HFF-Myc (cell line): ENCODE data around the gene IL31RA.

Source experiments
- DNase-seq: peaks from one replicate; pipeline ENCODE4 v3.0.0-alpha.2; 2011; ENCODE audit warnings: low read depth; ENCODE audit errors: extremely low read depth
- H3K4me3 ChIP-seq: replicated peaks from 2 replicates; pipeline ENCODE4 v1.5.1; 2011; ENCODE audit warnings: low read depth, mild to moderate bottlenecking, control low read depth, low read length
- CTCF ChIP-seq: IDR thresholded peaks from 2 replicates; pipeline ENCODE4 v1.5.1; 2012; ENCODE audit warnings: mild to moderate bottlenecking, low read depth, low read length, control low read depth; ENCODE audit errors: missing control alignments

The IL31RA gene

GRCh38 chr5:55907927-55908326, 56.8 kb downstream of the IL31RA start:
- H3K4me3 ChIP-seq = no peak overlapping the region
- TF ChIP-seq CTCF = no peak
- DNase-seq = no peak

GRCh38 chr5:55908804-55909203, 57.6 kb downstream of the IL31RA start:
- no peak overlapping the region for H3K4me3 ChIP-seq
- TF ChIP-seq CTCF = no peak
- no peak for DNase-seq

GRCh38 chr5:55911784-55912653, 60.9 kb downstream of the IL31RA start:
- no peak for TF ChIP-seq CTCF
- no peak overlapping the region for H3K4me3 ChIP-seq
- DNase-seq = no peak

DNA sequence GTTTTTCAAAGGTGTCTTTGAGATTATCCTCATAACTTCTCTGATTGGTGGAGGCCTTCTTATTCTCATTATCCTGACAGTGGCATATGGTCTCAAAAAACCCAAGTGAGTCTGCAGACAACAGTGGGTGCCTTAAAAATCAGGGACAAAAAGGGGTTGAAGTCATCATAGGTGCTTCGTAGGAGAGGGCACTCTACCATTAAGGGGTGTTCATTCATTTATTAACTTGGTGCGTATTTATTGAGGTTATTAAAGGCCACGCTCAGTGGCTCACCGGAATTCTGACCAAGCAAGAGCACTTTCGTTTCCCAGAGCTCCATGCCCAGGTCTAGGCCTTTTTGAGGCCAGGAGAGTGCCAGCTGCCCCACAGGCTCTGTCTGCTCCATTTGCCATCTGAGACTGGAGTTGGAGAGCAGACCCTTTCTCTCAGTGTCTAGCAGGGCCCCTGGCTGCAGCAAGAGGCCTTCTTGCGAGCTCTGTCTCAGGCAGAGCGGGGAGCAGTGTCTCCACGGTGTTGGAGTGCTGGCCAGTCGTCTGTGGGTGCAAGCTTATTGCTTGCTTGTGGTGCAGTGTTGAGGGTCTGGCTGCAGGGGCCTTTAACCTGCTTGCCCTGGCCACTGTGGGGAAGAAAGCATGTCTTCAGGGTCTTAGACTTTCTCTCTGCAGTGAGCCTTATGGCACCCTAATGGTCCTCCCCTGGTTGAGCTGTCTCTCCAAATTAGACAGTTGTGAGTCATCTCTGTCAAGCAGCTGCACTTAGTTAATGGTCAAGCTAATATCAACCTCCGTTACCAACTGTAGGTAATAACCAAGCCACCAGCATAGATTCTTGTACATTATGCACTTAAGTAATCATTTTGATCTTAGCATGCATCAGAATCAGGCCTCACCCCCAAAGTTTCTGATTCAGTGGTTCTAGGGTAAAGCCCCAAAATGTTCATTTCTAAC, 62.6 kb downstream of the IL31RA start:
- no peak for TF ChIP-seq CTCF
- no peak for DNase-seq
- no peak overlapping the region for H3K4me3 ChIP-seq

DNA sequence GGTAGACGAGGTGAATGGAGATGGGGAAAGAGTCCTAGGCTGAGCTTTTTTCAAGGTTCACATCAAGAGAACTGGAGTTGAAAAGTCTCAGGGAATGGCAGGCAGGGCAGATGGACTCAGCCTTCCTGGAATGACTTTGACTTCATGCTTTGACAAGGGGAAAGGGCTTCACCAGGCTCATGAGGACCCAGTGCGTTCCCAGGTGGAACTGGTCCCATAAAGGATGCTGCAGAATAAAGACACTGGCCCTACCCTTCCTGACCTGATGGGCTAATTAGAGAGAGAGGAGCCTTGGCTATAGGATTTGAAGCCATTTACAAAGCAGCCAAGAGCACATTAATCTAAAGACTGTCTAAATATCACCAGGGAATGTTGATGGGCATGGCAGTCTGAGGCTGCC, 63.8 kb downstream of the IL31RA start:
- no peak overlapping the region for H3K4me3 ChIP-seq
- TF ChIP-seq CTCF = no peak
- DNase-seq = no peak

DNA sequence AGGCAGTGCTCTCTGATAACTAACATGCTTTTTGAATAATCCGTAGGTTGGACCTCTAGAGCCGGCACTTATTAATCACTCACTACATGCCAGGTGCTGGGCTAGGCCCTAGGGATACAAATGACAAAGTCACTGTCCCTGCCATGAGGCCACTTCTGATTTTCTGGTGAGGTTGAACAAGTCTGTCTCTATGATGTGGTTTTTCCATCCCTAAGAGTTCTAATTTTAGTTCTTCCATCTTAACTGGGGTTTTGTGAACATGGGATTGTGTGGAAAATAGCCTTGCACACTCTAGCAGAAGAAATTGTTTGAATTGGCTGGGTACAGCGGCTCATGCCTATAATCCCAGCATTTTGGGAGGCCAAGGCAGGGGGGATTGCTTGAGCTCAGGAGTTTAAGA, 64.6 kb downstream of the IL31RA start:
- no peak for DNase-seq
- no peak overlapping the region for H3K4me3 ChIP-seq
- TF ChIP-seq CTCF = no peak
